ENCODE results near the gene NPTN.

DNA sequence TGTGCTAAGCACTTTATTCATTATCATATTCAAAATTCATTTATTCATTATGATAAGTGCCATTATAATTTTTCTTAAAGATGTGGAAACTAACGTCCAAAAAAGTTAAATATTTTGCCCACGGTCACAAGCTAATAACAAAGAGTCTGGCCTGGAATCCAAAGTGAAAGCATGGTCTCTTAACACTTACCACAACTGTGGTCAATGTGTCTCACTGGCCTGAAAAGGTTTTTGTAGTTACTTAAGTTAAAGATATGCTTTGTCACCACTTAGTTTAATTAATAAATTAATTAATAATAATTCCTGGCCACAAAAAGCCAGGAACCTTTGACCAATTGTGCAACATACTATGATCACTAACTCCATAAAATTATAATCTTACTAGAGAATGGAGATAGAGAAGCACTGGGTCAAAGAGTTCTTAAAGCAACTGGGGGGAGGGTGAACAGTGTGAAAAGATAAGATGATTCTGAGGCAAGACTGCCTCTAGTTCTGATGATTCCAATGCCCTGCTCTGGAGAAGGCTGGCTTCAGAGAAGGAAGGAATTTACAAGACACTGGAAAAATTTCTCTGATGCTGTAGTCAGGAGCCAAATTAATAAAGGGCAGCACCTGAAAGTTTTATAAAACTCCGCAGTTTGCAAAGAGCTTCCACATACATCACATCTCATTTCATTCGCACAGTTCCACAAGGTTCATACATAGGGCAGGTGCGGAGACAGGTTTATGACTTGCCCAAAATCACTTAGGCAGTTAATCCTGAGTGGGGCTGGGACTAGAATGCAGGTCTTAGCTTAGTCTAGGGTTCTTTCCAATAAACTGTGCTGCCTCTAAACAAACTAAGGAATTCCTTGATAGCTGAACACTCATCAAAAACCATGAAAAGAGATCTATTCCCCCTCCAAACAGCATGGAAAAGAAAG lies 32.5 kb downstream of the NPTN start:
- TF ChIP-seq, protein P1, sequence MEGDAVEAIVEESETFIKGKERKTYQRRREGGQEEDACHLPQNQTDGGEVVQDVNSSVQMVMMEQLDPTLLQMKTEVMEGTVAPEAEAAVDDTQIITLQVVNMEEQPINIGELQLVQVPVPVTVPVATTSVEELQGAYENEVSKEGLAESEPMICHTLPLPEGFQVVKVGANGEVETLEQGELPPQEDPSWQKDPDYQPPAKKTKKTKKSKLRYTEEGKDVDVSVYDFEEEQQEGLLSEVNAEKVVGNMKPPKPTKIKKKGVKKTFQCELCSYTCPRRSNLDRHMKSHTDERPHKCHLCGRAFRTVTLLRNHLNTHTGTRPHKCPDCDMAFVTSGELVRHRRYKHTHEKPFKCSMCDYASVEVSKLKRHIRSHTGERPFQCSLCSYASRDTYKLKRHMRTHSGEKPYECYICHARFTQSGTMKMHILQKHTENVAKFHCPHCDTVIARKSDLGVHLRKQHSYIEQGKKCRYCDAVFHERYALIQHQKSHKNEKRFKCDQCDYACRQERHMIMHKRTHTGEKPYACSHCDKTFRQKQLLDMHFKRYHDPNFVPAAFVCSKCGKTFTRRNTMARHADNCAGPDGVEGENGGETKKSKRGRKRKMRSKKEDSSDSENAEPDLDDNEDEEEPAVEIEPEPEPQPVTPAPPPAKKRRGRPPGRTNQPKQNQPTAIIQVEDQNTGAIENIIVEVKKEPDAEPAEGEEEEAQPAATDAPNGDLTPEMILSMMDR (conservative IDR thresholded peaks at IDR 0.05; ENCODE audit: low read length): no peak
- TF ChIP-seq EZH2phosphoT487 (IDR thresholded peaks at IDR 0.05; ENCODE audit: borderline replicate concordance, low read depth, low read length): no peak
